Trophoblast cell (in vitro differentiated cells and primary cell): ENCODE measurements around the gene GPRIN3.

Experiments used
- DNase-seq, 2 donors: peaks; one replicate each; pipeline ENCODE4 v3.0.0-alpha.2; 2016
- H2AFZ ChIP-seq: 2 replicates; pipeline ENCODE4 v1.6.1; 2013; ENCODE audit warnings: low read length, moderate library complexity, mild to moderate bottlenecking; ENCODE audit not compliant: insufficient read depth, poor library complexity
- H2AK5ac ChIP-seq: 2 replicates; pipeline ENCODE4 v1.6.1; 2013; ENCODE audit warnings: mild to moderate bottlenecking, low read length
- H2BK120ac ChIP-seq: 2 replicates; pipeline ENCODE4 v1.6.1; 2013; ENCODE audit warnings: low read length, mild to moderate bottlenecking, moderate library complexity; ENCODE audit not compliant: insufficient read depth, poor library complexity
- H2BK12ac ChIP-seq: 2 replicates; pipeline ENCODE4 v1.6.1; 2013; ENCODE audit warnings: mild to moderate bottlenecking, low read length, moderate library complexity
- H2BK5ac ChIP-seq: 2 replicates; pipeline ENCODE4 v1.6.1; 2013; ENCODE audit warnings: low read length, low read depth, moderate library complexity, mild to moderate bottlenecking; ENCODE audit not compliant: poor library complexity
- H3K14ac ChIP-seq: 2 replicates; pipeline ENCODE4 v1.6.1; 2013; ENCODE audit warnings: mild to moderate bottlenecking, low read length
- H3K18ac ChIP-seq: 2 replicates; pipeline ENCODE4 v1.6.1; 2013; ENCODE audit warnings: mild to moderate bottlenecking, low read length
- H3K23ac ChIP-seq: 2 replicates; pipeline ENCODE4 v1.6.1; 2013; ENCODE audit warnings: low read length
- H3K27ac ChIP-seq: 2 replicates; pipeline ENCODE4 v1.5.1; 2013; ENCODE audit warnings: low read depth, mild to moderate bottlenecking, inconsistent platforms, low read length, moderate library complexity
- H3K27me3 ChIP-seq: 2 replicates; pipeline ENCODE4 v1.6.1; 2013; ENCODE audit warnings: inconsistent platforms, mild to moderate bottlenecking, low read length, moderate library complexity; ENCODE audit not compliant: insufficient read depth
- H3K36me3 ChIP-seq, 2 experiments: 1 replicate in 1 of 2; 2 replicates in 1 of 2; pipeline ENCODE4 v1.6.1; 2013; ENCODE audit warnings: low read length in 2 of 2, mild to moderate bottlenecking in 2 of 2, moderate library complexity in 1 of 2; ENCODE audit not compliant: insufficient read depth in 2 of 2, control insufficient read depth in 1 of 2
- H3K4ac ChIP-seq: 2 replicates; pipeline ENCODE4 v1.6.1; 2013; ENCODE audit warnings: low read depth, mild to moderate bottlenecking, low read length, moderate library complexity
- H3K4me1 ChIP-seq, 2 experiments: 1 replicate in 1 of 2; 2 replicates in 1 of 2; pipeline ENCODE4 v1.6.1; 2013; ENCODE audit warnings: low read length in 2 of 2, mild to moderate bottlenecking in 2 of 2, moderate library complexity in 1 of 2; ENCODE audit not compliant: insufficient read depth in 2 of 2, control insufficient read depth in 1 of 2
- H3K4me2 ChIP-seq: 2 replicates; pipeline ENCODE4 v1.6.1; 2013; ENCODE audit warnings: inconsistent platforms, mild to moderate bottlenecking, low read length, moderate library complexity
- H3K4me3 ChIP-seq: 2 replicates; pipeline ENCODE4 v1.5.1; 2013; ENCODE audit warnings: mild to moderate bottlenecking, low read depth, low read length, inconsistent platforms
- H3K79me1 ChIP-seq: one replicate; pipeline ENCODE4 v1.6.1; 2013; ENCODE audit warnings: low read length
- H3K79me2 ChIP-seq: 2 replicates; pipeline ENCODE4 v1.6.1; 2013; ENCODE audit warnings: low read length, mild to moderate bottlenecking; ENCODE audit not compliant: control insufficient read depth, insufficient read depth, poor library complexity
- H3K9ac ChIP-seq: 2 replicates; pipeline ENCODE4 v1.6.1; 2013; ENCODE audit warnings: mild to moderate bottlenecking, low read length
- H3K9me3 ChIP-seq: 2 replicates; pipeline ENCODE4 v1.6.1; 2013; ENCODE audit warnings: low read depth, mild to moderate bottlenecking, control low read depth, inconsistent platforms, low read length; ENCODE audit not compliant: insufficient read depth
- H4K12ac ChIP-seq: 2 replicates; pipeline ENCODE4 v1.6.1; 2013; ENCODE audit warnings: low read depth, mild to moderate bottlenecking, low read length, moderate library complexity
- H4K8ac ChIP-seq: 2 replicates; pipeline ENCODE4 v1.6.1; 2013; ENCODE audit warnings: low read depth, mild to moderate bottlenecking, low read length, moderate library complexity
- H4K91ac ChIP-seq: one replicate; pipeline ENCODE4 v1.6.1; 2013; ENCODE audit warnings: low read depth, mild to moderate bottlenecking, low read length, moderate library complexity
- WGBS: extraction: QIAGEN DNeasy Blood & Tissue Kit; methylation state at CpG from one replicate; pipeline ENCODE4 v1.1.7; 2013; ENCODE audit warnings: missing lambda C conversion rate; ENCODE audit not compliant: insufficient read length, insufficient coverage; ENCODE audit errors: extremely low coverage; 5-methylcytosine and 5-hydroxymethylcytosine counted together

GPRIN3 gene

GRCh38 chr4:89218587-89218986, 89.0 kb downstream of the GPRIN3 start:
- H2BK120ac ChIP-seq: no peak overlapping the region
- WGBS: no CpG with 5 or more reads among the region's 1 CpG

DNA sequence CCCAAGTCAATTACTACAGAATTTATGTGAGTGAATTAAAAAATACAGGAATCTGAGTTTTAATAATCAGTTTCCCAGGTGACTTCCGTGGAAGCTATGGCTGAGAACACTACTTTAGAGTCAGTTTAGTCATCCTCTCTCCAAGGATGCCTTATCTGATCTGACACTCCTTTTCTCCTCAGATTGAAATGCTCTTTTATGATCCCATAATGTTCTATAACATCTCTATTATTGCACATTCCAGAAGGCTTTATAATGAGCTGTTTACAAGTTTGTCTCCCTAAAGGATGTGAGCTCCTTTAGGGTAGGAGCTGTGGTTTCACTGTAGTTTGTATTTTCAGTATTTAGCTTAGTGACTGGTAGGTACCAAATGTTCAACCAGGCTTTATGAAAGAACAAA, 90.0 kb downstream of the GPRIN3 start:
- no peak overlapping the region for H4K91ac ChIP-seq
- H3K4me1 ChIP-seq: no peaks in the 10 kb centered on the region
- no peak overlapping the region for H3K14ac ChIP-seq
- H2BK120ac ChIP-seq: no peak overlapping the region
- no peak overlapping the region for H3K23ac ChIP-seq
- H3K9me3 ChIP-seq: no peaks in the 10 kb centered on the region
- H3K36me3 ChIP-seq: no peaks in the 10 kb centered on the region
- H2AFZ ChIP-seq: no peak overlapping the region
- no peak overlapping the region for H2BK12ac ChIP-seq
- H3K79me1 ChIP-seq: no peaks in the 10 kb centered on the region
- no peak overlapping the region for H3K4me3 ChIP-seq
- H3K27me3 ChIP-seq: no peaks in the 10 kb centered on the region
- H2AK5ac ChIP-seq: no peak overlapping the region
- H3K4me2 ChIP-seq: no peak overlapping the region
- H4K12ac ChIP-seq: no peak overlapping the region
- no peak overlapping the region for H3K9ac ChIP-seq
- no peak overlapping the region for H3K18ac ChIP-seq
- no peak overlapping the region for H2BK5ac ChIP-seq
- H4K8ac ChIP-seq: no peak overlapping the region
- WGBS: no CpG with 5 or more reads among the region's 1 CpG
- no peak for DNase-seq
- H3K27ac ChIP-seq: no peak overlapping the region
- no peak overlapping the region for H3K4ac ChIP-seq
- H3K79me2 ChIP-seq: no peaks in the 10 kb centered on the region

More at GRCh38 chr4:89218587-89218986, 89.0 kb downstream of the GPRIN3 start:
- Histone ChIP-seq H3K9ac (no peak overlapping the region), H3K4me3 (no peak overlapping the region), H2BK12ac (no peak overlapping the region), H4K91ac (no peak overlapping the region), H3K4me1 (no peaks in the 10 kb centered on the region), H3K4ac (no peak overlapping the region), H3K23ac (no peak overlapping the region), H2AFZ (no peak overlapping the region), H3K36me3 (no peaks in the 10 kb centered on the region), H2BK5ac (no peak overlapping the region), H3K79me1 (no peaks in the 10 kb centered on the region), H3K14ac (no peak overlapping the region), H3K27ac (no peak overlapping the region), H3K9me3 (no peaks in the 10 kb centered on the region), H4K8ac (no peak overlapping the region), H2AK5ac (no peak overlapping the region), H3K27me3 (no peaks in the 10 kb centered on the region), H4K12ac (no peak overlapping the region), H3K79me2 (no peaks in the 10 kb centered on the region), H3K18ac (no peak overlapping the region), H3K4me2 (no peak overlapping the region)
- no peak for DNase-seq

- H3K4ac ChIP-seq: no peak overlapping the region
- no peak overlapping the region for H3K14ac ChIP-seq
- H2BK5ac ChIP-seq: no peak overlapping the region
- no peak overlapping the region for H4K91ac ChIP-seq
- H3K4me1 ChIP-seq: no peaks in the 10 kb centered on the region
- DNase-seq: no peak
- H3K4me2 ChIP-seq: no peak overlapping the region
- no CpG with 5 or more reads among the region's 1 CpG for WGBS
- no peak overlapping the region for H2BK12ac ChIP-seq
- H2BK120ac ChIP-seq: no peak overlapping the region
- H2AK5ac ChIP-seq: no peak overlapping the region
- no peaks in the 10 kb centered on the region for H3K79me2 ChIP-seq
- no peak overlapping the region for H2AFZ ChIP-seq
- H3K9ac ChIP-seq: no peak overlapping the region
- H3K36me3 ChIP-seq: no peaks in the 10 kb centered on the region
- H4K8ac ChIP-seq: no peak overlapping the region
- no peak overlapping the region for H3K23ac ChIP-seq
- H3K27me3 ChIP-seq: no peaks in the 10 kb centered on the region
- no peak overlapping the region for H3K18ac ChIP-seq
- H3K9me3 ChIP-seq: no peaks in the 10 kb centered on the region
- H3K27ac ChIP-seq: no peak overlapping the region
- H4K12ac ChIP-seq: no peak overlapping the region
- H3K4me3 ChIP-seq: no peak overlapping the region
- H3K79me1 ChIP-seq: no peaks in the 10 kb centered on the region
These were observed 90.7 kb downstream of the GPRIN3 start for GRCh38 chr4:89216866-89217265.

DNA sequence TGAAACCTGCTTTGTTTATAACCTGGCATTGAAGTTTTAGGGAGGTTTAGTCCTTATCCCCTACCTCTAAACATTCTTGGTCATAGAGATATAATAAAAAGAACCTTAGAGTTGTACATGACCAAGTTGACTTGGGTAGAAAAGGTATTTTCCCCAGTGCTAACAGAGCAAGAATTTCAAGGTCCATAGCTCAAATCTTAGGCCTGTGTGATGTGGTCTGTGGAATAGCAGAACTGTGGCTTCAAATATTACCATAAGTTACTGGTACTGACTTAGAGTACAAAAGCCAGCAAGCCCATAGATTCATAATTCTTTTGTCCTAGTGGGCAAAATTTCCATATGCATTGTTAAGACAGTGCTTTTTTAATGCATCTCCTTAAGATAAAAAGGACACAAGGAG, 91.2 kb downstream of the GPRIN3 start:
- H2AFZ ChIP-seq: no peak overlapping the region
- H3K4ac ChIP-seq: no peak overlapping the region
- no peak overlapping the region for H3K4me3 ChIP-seq
- H3K27me3 ChIP-seq: no peaks in the 10 kb centered on the region
- H3K4me2 ChIP-seq: no peak overlapping the region
- no peak overlapping the region for H4K91ac ChIP-seq
- H3K36me3 ChIP-seq: no peaks in the 10 kb centered on the region
- no peaks in the 10 kb centered on the region for H3K79me1 ChIP-seq
- H2BK120ac ChIP-seq: no peak overlapping the region
- H2BK5ac ChIP-seq: no peak overlapping the region
- no peak overlapping the region for H2AK5ac ChIP-seq
- H3K18ac ChIP-seq: no peak overlapping the region
- no peak overlapping the region for H3K27ac ChIP-seq
- H3K23ac ChIP-seq: no peak overlapping the region
- H4K12ac ChIP-seq: no peak overlapping the region
- H4K8ac ChIP-seq: no peak overlapping the region
- no peaks in the 10 kb centered on the region for H3K4me1 ChIP-seq
- no peaks in the 10 kb centered on the region for H3K9me3 ChIP-seq
- no peak for DNase-seq
- H3K79me2 ChIP-seq: no peaks in the 10 kb centered on the region
- H3K14ac ChIP-seq: no peak overlapping the region
- H2BK12ac ChIP-seq: no peak overlapping the region
- no peak overlapping the region for H3K9ac ChIP-seq
